ACHN (cell line): ENCODE results near the gene ALDH1L2.

ENCODE experiments used
- DNase-seq: peaks from one replicate; pipeline ENCODE4 v3.0.0-alpha.2; 2015
- in situ Hi-C: cut with HindIII; loops from 2 replicates; pipeline ENCODE4 v1.10.0; 2017; ENCODE audit warnings: low sequenced_read_pairs, low pct_ligation_motif_present, low pct_unique_long_range_greater_than_20kb

The ALDH1L2 gene

GRCh38 chr12:105048315-105048714, 35.9 kb downstream of the ALDH1L2 start:
- DNase-seq, result no peak
- in situ Hi-C loops, result no loop called here

- DNase-seq, result no peak
- in situ Hi-C loops, result no loop called here
Observed at GRCh38 chr12:105047308-105047707, 37.0 kb downstream of the ALDH1L2 start.

- in situ Hi-C loops, result no loop called here
- DNase-seq, result no peak
Observed at GRCh38 chr12:105041186-105041585, 43.1 kb downstream of the ALDH1L2 start.

GRCh38 chr12:105040476-105040875, 43.8 kb downstream of the ALDH1L2 start:
- DNase-seq, result no peak
- in situ Hi-C loops, result no loop called here

- DNase-seq, result peak; percentile 28
- in situ Hi-C loops, result no loop called here
Observed at GRCh38 chr12:105036937-105037649, 47.2 kb downstream of the ALDH1L2 start.

GRCh38 chr12:105033851-105034250, 50.4 kb downstream of the ALDH1L2 start:
- DNase-seq, result no peak
- in situ Hi-C loops, result no loop called here

- DNase-seq, result no peak
- in situ Hi-C loops, result no loop called here
Observed at GRCh38 chr12:105032703-105033357, 51.4 kb downstream of the ALDH1L2 start.

GRCh38 chr12:105030820-105031807, 53.1 kb downstream of the ALDH1L2 start:
- in situ Hi-C loops, result no loop called here

GRCh38 chr12:105026411-105026810, 57.8 kb downstream of the ALDH1L2 start:
- in situ Hi-C loops, result no loop called here
- no peak for DNase-seq

More at GRCh38 chr12:105030820-105031807, 53.1 kb downstream of the ALDH1L2 start:
- DNase-seq, result no peak

- no peak for DNase-seq
- in situ Hi-C loops, result no loop called here
Observed at GRCh38 chr12:105025890-105026289, 58.4 kb downstream of the ALDH1L2 start.

GRCh38 chr12:105024928-105025327, 59.3 kb downstream of the ALDH1L2 start:
- in situ Hi-C loops, result no loop called here
- no peak for DNase-seq

- DNase-seq, result no peak
- in situ Hi-C loops, result no loop called here
Observed at GRCh38 chr12:105020241-105020962, 63.9 kb downstream of the ALDH1L2 start.

GRCh38 chr12:105018776-105019175, 65.5 kb downstream of the ALDH1L2 start:
- in situ Hi-C loops, result no loop called here
- DNase-seq, result no peak

GRCh38 chr12:105018012-105018411, 66.2 kb downstream of the ALDH1L2 start:
- in situ Hi-C loops, result no loop called here
- no peak for DNase-seq

GRCh38 chr12:105015543-105015942, 68.7 kb downstream of the ALDH1L2 start:
- in situ Hi-C loops, result no loop called here
- DNase-seq, result no peak

GRCh38 chr12:105014603-105015002, 69.7 kb downstream of the ALDH1L2 start:
- in situ Hi-C loops, result no loop called here
- DNase-seq, result no peak

- in situ Hi-C loops, result no loop called here
- peak; percentile 79 for DNase-seq
Observed at GRCh38 chr12:105013892-105014291, 70.4 kb downstream of the ALDH1L2 start.

- DNase-seq, result no peak
- in situ Hi-C loops, result no loop called here
Observed at GRCh38 chr12:105001476-105001875, 82.8 kb downstream of the ALDH1L2 start.

- in situ Hi-C loops, result no loop called here
- no peak for DNase-seq
Observed at GRCh38 chr12:104999347-104999685, 84.9 kb downstream of the ALDH1L2 start.
